ENCODE data around the gene CRCP. TPM values are rescaled to one million over a fixed set of nuclear protein-coding genes. Genes with fewer than 3 reads are reported as not detected.

CRCP gene
- total RNA-seq = 20.5 and 22.0 TPM in 2 replicates

DNA sequence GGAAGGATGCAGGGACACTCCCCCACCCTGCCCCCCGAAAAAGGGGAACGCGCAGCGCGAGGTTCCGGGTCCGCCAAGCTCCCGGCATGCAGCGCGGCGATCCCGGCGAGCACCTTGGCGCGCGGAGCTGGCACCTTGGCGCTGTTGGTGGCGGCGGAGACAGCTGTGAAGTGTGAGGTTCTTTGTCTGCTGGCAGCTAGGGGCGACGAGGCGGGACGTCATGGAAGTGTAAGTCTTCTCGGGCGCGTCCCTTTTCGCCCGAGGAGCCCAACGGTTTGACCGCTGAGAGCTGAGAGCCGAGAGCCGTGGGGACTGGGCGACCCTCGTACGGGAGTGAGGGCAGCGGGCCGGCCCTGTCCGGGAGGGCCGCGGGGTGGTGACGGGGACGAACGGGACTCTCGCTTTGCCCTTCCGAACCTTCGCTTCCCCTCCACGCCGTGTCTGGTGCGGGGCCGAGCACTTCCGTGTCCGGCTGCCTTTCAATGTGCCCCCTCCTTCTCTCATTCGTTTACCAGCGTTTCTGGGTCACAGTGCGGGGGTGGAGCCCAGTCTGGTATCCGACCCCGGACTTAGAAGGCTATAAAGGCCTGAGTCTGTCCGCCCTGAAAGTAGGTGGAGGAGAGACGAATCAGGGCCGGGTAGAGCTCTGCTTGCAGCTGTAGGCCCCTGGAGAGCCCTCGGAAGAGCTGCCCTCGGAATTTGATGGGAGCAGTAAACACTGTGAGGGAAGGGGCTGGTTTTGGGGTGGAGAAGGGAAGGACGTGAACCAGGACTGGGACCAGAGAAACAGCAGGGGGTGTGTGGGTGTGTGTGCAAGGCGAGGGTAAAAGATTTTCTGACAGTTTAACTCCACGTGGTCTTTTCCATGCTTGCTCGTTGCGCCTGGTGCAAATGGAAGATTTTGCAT is at the start of gene CRCP:
CRCP (plus strand) TSS at position 105 of the 907 bp plus-strand sequence; CDS start at position 221, 116 bp downstream.

GRCh38 chr7:66075590-66076461 is 38.8 kb upstream of the CRCP start, which contains the start of gene ASL:
Gene ASL, plus strand, starts transcription at chr7:66075819. Its CDS starts 263 bp downstream, at chr7:66076082.

Other genes starting within 250 kb of the CRCP start
- gene VKORC1L1, start 241.8 kb upstream of the CRCP start, total RNA-seq = 16.1 and 21.7 TPM in 2 replicates
- 11.3 and 12.7 TPM in 2 replicates for gene GUSB, start 132.6 kb upstream of the CRCP start, total RNA-seq
- 45.1 and 90.9 TPM in 2 replicates for gene ASL, start 39.0 kb upstream of the CRCP start, total RNA-seq
- 44.7 and 69.1 TPM in 2 replicates for gene TPST1, start 90.5 kb downstream of the CRCP start, total RNA-seq

Measured in regular cardiac myocyte (primary cell).